Astrocyte (in vitro differentiated cells and primary cell): ENCODE results near the gene MARCHF10.

Experiments
- EZH2 ChIP-seq: IDR thresholded peaks from 2 replicates; pipeline ENCODE4 v1.6.1; 2012; ENCODE audit warnings: mild to moderate bottlenecking, low read length, inconsistent platforms; ENCODE audit not compliant: insufficient read depth
- TF ChIP-seq, protein P1 (sequence below): IDR thresholded peaks from 2 replicates; pipeline ENCODE4 v1.5.1; 2011; ENCODE audit warnings: low read depth, mild to moderate bottlenecking, inconsistent platforms, low read length, moderate library complexity; ENCODE audit not compliant: insufficient read depth

DNA sequence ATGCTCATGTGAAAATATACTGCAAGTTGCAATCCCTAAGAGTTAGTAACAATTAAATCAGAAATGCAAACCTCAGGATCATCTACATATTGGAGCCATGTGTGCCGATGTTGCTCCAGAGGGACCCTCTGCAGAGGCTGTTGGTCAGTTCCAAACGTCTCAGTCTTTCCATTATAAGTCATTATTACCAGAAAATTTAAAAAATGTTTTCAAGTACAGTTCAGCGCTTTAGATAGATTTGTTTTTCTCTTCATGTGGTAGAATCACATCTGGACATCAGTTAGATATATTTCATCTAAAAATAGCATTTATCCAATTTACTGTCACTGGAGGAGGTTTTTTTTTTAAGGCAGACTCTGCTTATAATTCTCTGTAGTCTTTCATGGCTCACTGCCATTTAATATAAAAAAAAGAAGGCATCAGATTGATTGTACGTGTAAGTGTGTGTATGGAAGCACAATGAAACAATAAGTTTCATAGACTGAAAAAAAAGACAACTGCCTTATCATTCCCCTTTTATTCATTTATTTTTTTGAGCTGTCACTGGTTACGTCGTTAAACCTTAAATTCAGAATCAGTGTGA is 46.1 kb upstream of the MARCHF10 start:
- TF ChIP-seq EZH2, result no peak
- TF ChIP-seq, protein P1, sequence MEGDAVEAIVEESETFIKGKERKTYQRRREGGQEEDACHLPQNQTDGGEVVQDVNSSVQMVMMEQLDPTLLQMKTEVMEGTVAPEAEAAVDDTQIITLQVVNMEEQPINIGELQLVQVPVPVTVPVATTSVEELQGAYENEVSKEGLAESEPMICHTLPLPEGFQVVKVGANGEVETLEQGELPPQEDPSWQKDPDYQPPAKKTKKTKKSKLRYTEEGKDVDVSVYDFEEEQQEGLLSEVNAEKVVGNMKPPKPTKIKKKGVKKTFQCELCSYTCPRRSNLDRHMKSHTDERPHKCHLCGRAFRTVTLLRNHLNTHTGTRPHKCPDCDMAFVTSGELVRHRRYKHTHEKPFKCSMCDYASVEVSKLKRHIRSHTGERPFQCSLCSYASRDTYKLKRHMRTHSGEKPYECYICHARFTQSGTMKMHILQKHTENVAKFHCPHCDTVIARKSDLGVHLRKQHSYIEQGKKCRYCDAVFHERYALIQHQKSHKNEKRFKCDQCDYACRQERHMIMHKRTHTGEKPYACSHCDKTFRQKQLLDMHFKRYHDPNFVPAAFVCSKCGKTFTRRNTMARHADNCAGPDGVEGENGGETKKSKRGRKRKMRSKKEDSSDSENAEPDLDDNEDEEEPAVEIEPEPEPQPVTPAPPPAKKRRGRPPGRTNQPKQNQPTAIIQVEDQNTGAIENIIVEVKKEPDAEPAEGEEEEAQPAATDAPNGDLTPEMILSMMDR, result no peak
